IPS-20b (cell line): ENCODE data around the gene HFE.
"Not testable (repeated sequence)": the region's sequence is repeated elsewhere in the genome, so short reads cannot be mapped to it uniquely, and the experiment has no call there.

Experiments used
- H3K27ac ChIP-seq: one replicate; pipeline ENCODE4 v1.5.1; 2013; ENCODE audit warnings: low read length
- H3K27me3 ChIP-seq: 2 replicates; pipeline ENCODE4 v1.6.1; 2013; ENCODE audit warnings: mild to moderate bottlenecking, low read length, inconsistent platforms; ENCODE audit not compliant: insufficient read depth
- H3K36me3 ChIP-seq: 2 replicates; pipeline ENCODE4 v1.6.1; 2013; ENCODE audit warnings: low read depth, mild to moderate bottlenecking, inconsistent platforms, low read length, moderate library complexity; ENCODE audit not compliant: insufficient read depth
- H3K4me1 ChIP-seq: 2 replicates; pipeline ENCODE4 v1.6.1; 2013; ENCODE audit warnings: mild to moderate bottlenecking, control low read depth, inconsistent platforms, low read length, moderate library complexity; ENCODE audit not compliant: insufficient read depth
- H3K4me3 ChIP-seq: 2 replicates; pipeline ENCODE4 v1.5.1; 2013; ENCODE audit warnings: mild to moderate bottlenecking, low read length, inconsistent platforms
- H3K9ac ChIP-seq: 2 replicates; pipeline ENCODE4 v1.6.1; 2013; ENCODE audit warnings: low read depth, mild to moderate bottlenecking, inconsistent platforms, low read length, moderate library complexity
- H3K9me3 ChIP-seq: 2 replicates; pipeline ENCODE4 v1.6.1; 2013; ENCODE audit warnings: mild to moderate bottlenecking, low read depth, low read length, inconsistent platforms; ENCODE audit not compliant: insufficient read depth

The HFE gene

DNA sequence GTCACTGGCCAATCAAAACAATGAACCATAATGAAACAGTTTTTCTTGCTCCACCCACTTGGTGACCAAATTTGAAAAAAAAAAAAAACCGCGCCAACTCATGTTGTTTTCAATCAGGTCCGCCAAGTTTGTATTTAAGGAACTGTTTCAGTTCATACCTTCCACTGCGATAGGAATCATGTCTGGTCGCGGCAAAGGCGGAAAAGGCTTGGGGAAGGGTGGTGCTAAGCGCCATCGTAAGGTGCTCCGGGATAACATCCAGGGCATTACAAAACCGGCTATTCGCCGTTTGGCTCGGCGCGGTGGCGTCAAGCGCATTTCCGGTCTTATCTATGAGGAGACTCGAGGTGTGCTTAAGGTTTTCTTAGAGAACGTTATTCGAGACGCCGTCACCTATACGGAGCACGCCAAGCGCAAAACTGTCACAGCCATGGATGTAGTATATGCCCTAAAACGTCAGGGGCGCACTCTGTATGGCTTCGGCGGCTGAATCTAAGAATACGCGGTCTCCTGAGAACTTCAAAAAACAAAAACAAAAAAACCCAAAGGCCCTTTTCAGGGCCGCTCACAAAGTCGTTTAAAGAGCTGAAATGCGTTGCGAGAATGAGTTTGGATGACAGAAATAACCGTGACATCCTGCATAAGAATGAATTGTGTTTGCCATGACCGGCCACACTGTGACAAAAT is 16.7 kb downstream of the HFE start:
- H3K36me3 ChIP-seq = no peaks in the 10 kb centered on the region
- H3K27ac ChIP-seq = peak overlapping the region; percentile 9
- H3K4me3 ChIP-seq = peak overlapping the region; percentile 57
- peak overlapping the region; percentile 77 for H3K9ac ChIP-seq
- H3K4me1 ChIP-seq = peaks cover 6% of the 10 kb centered on the region; the same call in 1 of the 2 replicates
- peaks cover 14% of the 10 kb centered on the region for H3K9me3 ChIP-seq
- H3K27me3 ChIP-seq = no peaks in the 10 kb centered on the region

DNA sequence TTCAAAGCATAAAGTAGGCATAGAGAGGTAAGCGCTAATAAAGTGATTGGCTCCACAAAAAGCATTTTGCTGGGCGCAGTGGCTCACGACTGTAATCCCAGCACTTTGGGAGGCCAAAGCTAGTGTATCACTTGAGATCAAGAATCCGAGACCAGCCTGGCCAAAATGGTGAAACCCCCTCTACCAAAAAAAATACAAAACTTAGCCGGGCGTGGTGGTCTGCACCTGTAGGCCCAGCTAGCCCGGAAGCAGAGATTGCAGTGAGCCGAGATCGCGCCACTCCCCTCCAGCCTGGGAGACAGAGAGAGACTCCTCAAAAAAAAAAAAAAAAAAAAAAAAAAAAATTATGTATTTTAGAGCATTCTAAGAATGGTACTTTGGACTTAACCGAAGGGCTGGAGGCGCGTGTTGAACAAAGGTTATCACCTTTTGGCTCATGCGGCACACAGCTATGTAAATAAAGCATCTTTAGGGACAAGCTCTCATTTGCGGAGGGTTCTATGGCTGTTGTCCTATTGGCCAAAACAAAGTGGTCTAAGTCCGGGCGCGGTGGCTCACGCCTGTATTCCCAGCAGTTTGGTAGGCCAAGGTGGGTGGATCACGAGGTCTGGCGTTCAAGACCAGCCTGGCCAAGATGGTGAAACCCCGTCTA is 17.4 kb downstream of the HFE start:
- H3K9me3 ChIP-seq = peaks cover 14% of the 10 kb centered on the region
- peak overlapping the region; percentile 77 for H3K9ac ChIP-seq
- peaks cover 6% of the 10 kb centered on the region; the same call in 1 of the 2 replicates for H3K4me1 ChIP-seq
- H3K27me3 ChIP-seq = no peaks in the 10 kb centered on the region
- no peaks in the 10 kb centered on the region for H3K36me3 ChIP-seq
- peak overlapping the region; percentile 9 for H3K27ac ChIP-seq
- H3K4me3 ChIP-seq = peak overlapping the region; percentile 57

DNA sequence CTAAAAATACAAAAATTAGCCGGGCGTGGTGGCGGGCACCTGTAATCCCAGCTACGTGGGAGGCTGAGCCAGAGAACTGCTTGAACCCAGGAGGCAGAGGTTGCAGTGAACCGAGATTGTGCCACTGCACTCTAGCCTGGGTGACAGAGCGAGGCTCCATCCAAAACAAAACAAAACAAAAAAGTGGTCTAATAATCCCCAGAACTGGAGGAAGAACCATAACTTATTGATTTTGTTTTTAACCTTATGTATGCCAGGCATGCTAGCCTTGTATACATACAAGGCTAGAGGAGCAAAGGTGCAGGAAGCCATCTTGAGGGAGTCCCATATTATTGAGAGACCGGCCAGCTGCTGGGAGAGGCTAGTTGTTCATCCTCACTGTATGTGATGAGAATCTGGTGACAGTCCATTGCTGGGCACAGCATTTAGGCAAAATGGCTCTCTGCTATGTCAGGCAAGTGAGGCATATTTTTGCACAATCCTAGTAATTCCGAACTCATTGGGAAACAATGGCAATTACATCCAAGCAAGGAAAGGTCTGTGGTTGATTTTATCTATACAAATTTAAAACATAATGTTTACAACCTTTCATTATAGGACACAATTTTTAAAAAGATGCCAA is 18.0 kb downstream of the HFE start:
- H3K9ac ChIP-seq = no peak overlapping the region
- H3K4me3 ChIP-seq = no peak overlapping the region
- no peaks in the 10 kb centered on the region for H3K27me3 ChIP-seq
- H3K4me1 ChIP-seq = peaks cover 6% of the 10 kb centered on the region; the same call in 1 of the 2 replicates
- H3K27ac ChIP-seq = no peak overlapping the region
- H3K36me3 ChIP-seq = no peaks in the 10 kb centered on the region
- H3K9me3 ChIP-seq = peaks cover 14% of the 10 kb centered on the region

DNA sequence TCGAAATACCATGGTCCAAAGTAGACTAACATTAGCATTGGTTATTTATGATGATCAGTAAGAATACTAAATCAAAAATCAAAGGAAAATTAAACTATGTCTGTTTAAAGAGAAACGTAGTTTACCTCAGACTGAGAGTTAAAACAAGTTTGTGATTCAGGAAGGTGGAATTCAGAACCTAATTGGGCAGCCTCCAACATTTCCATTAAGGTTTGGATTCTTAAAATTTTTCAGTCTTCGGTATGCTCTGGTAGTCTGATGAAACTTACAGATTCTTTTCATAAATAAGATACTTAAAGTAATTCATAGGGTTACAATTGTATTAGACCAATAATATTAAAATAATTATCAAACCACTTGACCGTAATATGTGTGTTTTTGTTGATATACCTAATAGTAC is 18.6 kb downstream of the HFE start:
- no peak overlapping the region for H3K27ac ChIP-seq

DNA sequence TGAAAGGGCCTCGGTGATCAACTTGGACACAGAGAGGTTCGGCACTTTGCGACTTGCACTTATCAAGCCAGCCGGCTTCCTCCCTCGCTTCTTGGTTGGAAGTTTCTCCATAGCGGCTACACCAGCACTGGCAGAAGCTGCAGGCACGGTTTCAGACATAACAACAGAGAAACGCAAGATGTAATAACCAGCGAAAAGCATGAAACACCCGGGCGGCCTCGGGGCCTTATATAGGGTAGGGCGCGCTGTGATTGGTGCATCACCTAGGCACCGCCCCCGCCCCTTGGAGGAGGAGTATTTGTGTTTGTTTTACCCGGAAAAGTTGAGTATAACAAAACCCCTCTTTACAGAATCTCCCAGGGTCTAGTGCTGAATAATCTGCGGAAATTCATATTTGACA is 20.7 kb downstream of the HFE start:
- H3K36me3 ChIP-seq = no peaks in the 10 kb centered on the region
- peaks cover 14% of the 10 kb centered on the region for H3K9me3 ChIP-seq
- no peak overlapping the region for H3K4me3 ChIP-seq
- no peaks in the 10 kb centered on the region for H3K27me3 ChIP-seq
- H3K9ac ChIP-seq = no peak overlapping the region
- H3K4me1 ChIP-seq = peaks cover 6% of the 10 kb centered on the region; the same call in 1 of the 2 replicates
- no peak overlapping the region for H3K27ac ChIP-seq

More for the DNA sequence above, 18.6 kb downstream of the HFE start:
- H3K4me1 ChIP-seq = peaks cover 6% of the 10 kb centered on the region; the same call in 1 of the 2 replicates
- peaks cover 14% of the 10 kb centered on the region for H3K9me3 ChIP-seq
- no peaks in the 10 kb centered on the region for H3K36me3 ChIP-seq
- no peak overlapping the region for H3K9ac ChIP-seq
- H3K27me3 ChIP-seq = no peaks in the 10 kb centered on the region
- H3K4me3 ChIP-seq = no peak overlapping the region

DNA sequence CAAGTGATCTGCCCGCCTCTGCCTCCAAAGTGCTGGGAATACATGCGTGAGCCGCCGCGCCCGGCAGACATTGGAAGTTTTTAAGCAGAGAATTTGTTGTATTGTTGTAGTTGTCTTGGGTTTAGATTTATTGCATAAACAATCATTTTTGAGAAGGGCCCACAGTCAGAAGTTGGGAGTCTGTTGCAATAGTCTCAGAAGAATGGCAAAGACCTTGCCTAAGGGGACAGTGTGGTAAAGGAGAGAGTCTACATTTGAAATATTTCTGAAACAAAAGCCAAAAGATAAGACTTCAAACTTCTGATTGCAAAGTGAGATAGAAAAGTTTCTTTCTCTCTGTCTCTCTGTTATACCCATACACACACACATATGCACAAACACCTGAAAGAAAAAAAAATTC is 22.5 kb downstream of the HFE start:
- Histone ChIP-seq H3K9me3 (peaks cover 14% of the 10 kb centered on the region), H3K27me3 (no peaks in the 10 kb centered on the region), H3K4me3 (no peak overlapping the region), H3K36me3 (no peaks in the 10 kb centered on the region), H3K4me1 (no peaks in the 10 kb centered on the region), H3K9ac (no peak overlapping the region), H3K27ac (no peak overlapping the region)

DNA sequence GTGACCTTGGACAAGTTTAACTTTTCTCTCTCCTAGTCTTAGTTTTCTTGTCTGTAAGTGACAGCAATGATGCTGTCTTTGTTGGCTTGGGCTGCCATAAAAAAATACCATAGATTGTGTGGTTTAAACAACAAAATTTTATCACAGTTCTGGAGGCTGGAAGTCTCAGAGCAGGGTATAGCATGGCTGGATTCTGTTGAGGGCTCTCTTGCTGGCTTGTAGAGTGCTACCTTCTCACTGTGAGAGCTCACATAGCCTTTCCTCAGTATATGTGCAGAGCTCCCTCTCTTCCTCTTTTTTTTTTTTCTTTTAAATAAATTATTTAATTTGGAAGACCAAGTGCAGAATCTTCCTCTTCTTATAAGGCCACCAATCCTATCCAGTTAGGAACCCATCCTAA is 26.3 kb downstream of the HFE start:
- Histone ChIP-seq H3K4me3 (no peak overlapping the region), H3K9me3 (no peaks in the 10 kb centered on the region), H3K27me3 (no peaks in the 10 kb centered on the region), H3K9ac (no peak overlapping the region), H3K36me3 (no peaks in the 10 kb centered on the region), H3K4me1 (no peaks in the 10 kb centered on the region), H3K27ac (no peak overlapping the region)

DNA sequence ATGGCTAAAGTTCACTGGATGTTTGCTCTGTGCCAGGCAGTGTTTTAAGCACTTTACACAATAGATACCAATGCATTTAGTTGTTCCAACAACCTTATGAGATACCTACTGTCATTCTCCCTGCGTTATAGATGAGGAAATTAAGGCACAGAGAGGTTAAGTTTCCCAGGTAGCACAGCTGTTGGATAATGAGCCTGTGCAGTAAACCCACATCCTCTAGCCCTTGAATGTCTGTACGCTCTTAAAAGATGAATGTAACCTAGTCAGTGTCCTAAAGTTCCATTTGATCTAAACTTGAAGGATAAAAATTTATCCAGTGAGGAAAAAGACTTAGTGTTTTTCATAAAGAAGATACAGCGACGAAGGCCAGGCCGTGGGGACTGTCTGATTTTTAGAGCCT is 28.0 kb downstream of the HFE start:
- Histone ChIP-seq H3K9ac (no peak overlapping the region), H3K4me3 (no peak overlapping the region), H3K27ac (no peak overlapping the region), H3K27me3 (no peaks in the 10 kb centered on the region), H3K9me3 (no peaks in the 10 kb centered on the region), H3K36me3 (no peaks in the 10 kb centered on the region), H3K4me1 (peaks cover 4% of the 10 kb centered on the region; the same call in 1 of the 2 replicates)

DNA sequence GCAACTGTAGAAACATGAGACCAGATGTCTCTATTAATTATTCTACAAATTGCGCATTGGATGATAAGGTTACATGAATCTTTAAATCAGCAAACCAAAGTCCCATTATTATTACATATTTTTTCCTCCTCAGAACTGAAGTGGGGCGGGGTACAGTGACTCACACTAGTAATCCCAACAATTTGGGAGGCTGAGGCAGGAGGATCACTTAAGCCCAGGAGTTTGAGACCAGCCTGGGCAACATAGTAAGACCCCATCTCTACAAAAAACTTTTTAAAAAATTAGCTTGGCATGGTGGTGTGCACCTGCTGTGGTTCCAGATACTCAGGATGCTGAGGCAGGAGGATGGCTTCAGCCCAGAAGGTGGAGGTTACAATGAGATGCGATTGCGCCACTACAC is 29.0 kb downstream of the HFE start:
- Histone ChIP-seq H3K27ac (no peak overlapping the region), H3K4me1 (peaks cover 7% of the 10 kb centered on the region), H3K4me3 (no peak overlapping the region), H3K9me3 (no peaks in the 10 kb centered on the region), H3K9ac (no peak overlapping the region), H3K27me3 (no peaks in the 10 kb centered on the region), H3K36me3 (no peaks in the 10 kb centered on the region)

DNA sequence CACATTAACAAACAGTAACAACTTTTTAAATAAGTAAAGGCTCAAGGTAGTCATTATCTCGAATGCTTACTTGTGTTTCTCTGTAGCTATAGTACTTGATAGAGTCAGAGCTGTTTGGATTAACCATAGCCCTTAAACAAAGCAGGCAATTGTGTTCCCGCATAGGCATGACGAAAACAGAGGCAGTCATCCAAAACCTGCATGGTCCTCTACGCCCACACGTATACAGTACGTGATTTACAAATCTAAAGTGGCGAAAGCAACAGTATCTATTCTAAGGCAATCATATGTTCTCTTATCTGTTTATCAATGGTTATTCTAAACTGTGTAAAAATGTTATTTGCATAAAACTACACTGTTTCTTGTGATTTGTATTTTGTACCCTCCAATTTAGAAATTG is 31.8 kb downstream of the HFE start:
- Histone ChIP-seq H3K36me3 (no peaks in the 10 kb centered on the region), H3K4me3 (no peak overlapping the region), H3K4me1 (peaks cover 14% of the 10 kb centered on the region), H3K27ac (no peak overlapping the region), H3K27me3 (no peaks in the 10 kb centered on the region), H3K9ac (no peak overlapping the region), H3K9me3 (no peaks in the 10 kb centered on the region)

DNA sequence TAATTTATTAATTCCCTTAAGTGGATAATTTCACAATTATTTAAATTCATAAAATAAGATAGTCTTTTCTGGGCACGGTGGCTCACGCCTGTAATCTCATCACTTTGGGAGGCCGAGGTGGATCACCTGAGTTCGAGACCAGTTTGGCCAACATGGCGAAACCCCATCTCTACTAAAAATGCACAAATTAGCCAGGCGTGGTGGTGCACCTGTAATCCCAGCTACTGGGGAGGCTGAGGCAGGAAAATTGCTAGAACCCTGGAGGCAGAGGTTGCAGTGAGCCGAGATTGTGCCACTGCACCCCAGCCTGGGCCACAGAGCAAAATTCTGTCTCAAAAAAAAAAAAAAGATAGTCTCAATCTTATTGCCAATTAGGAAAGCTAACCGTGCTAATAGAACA is 32.9 kb downstream of the HFE start:
- H3K4me1 ChIP-seq = peaks cover 14% of the 10 kb centered on the region
- not testable (repeated sequence) for H3K9ac ChIP-seq, H3K36me3 ChIP-seq, H3K27ac ChIP-seq, H3K9me3 ChIP-seq, H3K27me3 ChIP-seq, H3K4me3 ChIP-seq

DNA sequence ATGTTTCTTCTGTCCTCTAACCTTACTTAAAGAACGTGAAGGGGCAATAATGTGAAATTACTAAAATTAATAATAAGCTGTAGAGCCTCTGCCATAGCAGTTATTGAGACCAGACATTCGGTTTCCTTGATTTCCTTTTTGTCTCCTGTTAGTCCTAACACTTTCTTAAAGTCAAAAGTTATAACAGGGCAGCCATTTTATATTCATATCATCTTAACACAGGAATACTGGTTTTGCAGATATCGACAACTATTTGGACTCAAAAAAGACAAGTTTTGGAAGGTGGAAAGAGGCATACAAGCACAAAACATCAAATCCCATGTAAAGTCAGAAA is 33.5 kb downstream of the HFE start:
- no peaks in the 10 kb centered on the region for H3K9me3 ChIP-seq
- H3K9ac ChIP-seq = peak overlapping the region; percentile 30; the same call in 1 of the 2 replicates
- peak overlapping the region; percentile 16 for H3K27ac ChIP-seq
- H3K27me3 ChIP-seq = no peaks in the 10 kb centered on the region
- H3K36me3 ChIP-seq = no peaks in the 10 kb centered on the region
- no peak overlapping the region for H3K4me3 ChIP-seq
- peaks cover 14% of the 10 kb centered on the region for H3K4me1 ChIP-seq
